NCI-H460 (cell line): ENCODE data around the gene ZMYM3. TPM values are rescaled to one million over a fixed set of nuclear protein-coding genes. Genes with fewer than 3 reads are reported as not detected.

Experiments
- DNase-seq: peaks from one replicate; pipeline ENCODE4 v3.0.0-alpha.2; 2016; ENCODE audit warnings: low read depth; ENCODE audit errors: extremely low read depth
- total RNA-seq: library from RNA; depleted of rRNA; stranded (reverse); fragments of >200 nt; shearing (Covaris generic); gene quantifications from 2 replicates; pipeline ENCODE4 v1.2.3, GENCODE V29; 2014

Gene ZMYM3
- total RNA-seq, 1 experiment from 2014 or later = 14.7 TPM

- DNase-seq = peak; percentile 33
These were observed 468 bp downstream of the ZMYM3 start for GRCh38 chrX:71253253-71254091.

DNA sequence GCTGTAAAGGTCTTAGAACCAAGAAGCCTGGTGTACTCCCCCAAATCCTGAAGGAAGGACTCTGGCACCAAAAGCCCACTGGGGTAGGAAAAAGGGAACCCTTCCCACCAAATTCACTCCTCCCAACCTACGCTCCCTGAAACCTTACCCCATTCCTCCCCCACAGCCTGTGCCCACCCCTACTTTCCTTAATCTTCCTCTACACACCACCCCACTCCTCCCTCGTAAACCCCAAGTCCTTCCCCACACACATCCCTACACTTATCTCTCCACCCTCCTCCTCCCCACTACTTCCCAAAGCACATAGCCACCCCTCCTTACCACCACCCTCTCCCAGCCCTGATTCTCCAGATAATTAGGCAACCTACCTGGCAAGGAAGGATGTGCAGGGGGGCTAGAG is 1.7 kb downstream of the ZMYM3 start:
- no peak for DNase-seq

DNA sequence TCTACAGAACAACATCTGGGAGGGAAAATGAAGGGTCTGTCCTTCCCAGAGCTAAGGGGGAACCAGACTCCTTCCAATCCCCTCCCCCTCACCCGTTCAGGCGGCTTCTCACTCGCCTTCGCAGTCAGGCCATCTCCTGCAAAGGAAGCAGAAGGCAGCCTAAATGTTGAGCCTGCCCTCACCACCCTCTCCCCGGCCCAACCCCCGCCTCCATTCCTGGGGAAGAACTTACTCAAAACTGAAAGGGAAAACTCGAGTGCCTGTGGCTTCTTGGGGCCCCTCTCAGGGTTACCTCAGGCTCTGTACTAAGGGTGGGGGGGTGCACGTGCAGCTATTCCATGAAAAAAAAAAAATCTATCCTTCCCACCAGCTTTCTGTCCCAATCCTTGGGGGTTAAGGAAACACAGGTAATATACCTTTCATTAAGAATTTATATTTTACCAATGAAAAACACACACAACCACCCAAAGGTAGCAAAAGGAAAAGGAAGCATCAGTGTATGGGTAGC is 2.4 kb downstream of the ZMYM3 start:
- no peak for DNase-seq

DNA sequence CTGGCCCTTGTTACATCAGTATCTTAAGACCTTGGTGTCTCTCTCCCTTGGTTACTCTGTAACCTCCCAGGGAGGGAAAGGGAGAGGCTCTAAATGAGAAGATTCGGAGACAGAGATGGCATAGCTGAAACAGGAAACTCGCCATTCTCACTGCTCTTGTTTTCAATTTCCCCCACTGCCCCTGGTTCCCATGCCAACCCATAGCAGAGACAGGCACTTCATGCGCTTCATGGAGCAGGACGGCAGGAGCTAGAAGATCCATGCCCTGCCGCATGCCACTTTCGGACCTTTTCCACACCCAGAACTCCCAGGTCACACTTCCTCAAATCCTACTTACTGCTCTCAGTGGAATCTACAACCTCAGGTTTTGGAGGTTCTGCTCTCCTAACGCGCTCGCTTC is 3.1 kb downstream of the ZMYM3 start:
- no peak for DNase-seq

DNA sequence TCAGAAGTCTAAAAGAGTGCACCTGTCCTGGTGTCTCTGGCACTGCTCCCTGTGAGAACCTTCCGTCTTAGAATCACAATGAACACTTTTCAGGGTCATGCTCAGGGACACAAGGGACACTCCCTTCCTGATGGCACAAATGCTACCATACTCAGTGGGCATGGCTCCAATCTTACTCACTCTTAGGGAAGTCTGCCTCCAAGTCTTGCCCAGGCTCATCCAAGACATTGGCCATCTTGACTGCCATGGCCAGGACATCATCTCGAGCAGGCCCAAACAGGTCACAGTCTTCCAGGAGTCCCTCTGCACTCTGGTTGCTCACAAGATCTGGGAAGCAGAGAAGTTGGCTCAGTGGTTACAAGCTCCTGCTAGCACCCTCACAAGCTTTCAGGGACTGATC is 8.8 kb downstream of the ZMYM3 start:
- DNase-seq = no peak

GRCh38 chrX:71244359-71245128 is 9.4 kb downstream of the ZMYM3 start:
- no peak for DNase-seq

- no peak for DNase-seq
These were observed 12.6 kb downstream of the ZMYM3 start for GRCh38 chrX:71241301-71241700.

DNA sequence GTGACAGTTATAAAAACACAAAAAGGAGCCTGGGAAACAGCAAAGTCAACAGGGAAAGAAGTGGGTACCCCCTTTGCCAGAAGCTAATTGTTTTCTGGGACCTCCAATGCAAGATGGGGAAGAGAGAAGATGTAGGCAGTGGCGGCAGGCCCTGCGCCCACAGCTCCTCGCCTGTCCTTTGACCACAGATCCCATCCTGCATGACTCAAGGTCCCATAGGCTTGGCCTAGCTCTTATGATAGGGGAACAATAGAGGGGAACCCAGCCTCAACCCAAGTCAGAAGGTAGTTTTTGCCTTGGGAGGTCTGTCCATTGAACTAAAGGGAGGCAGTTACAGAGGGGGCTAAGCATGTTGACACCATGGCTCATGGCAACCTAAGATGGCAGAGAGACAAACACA is 14.2 kb downstream of the ZMYM3 start:
- no peak for DNase-seq

DNA sequence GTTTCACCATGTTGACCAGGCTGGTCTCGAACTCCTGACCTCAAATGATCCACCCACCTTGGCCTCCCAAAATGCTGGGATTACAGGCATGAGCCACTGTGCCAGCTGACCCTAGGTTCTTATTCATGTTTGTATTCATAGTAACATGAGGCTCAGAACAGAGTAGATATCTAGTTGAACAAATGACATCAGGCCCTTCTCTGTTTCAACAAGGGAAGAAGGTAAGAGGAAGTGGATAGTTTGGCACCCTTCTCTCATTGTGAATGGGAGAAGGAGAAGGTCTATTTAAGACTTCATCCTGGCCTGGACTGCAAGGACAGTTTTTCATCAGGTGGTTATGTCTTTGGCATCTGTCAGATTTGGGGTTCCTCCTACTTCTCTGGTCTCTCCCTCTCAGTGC is 17.1 kb downstream of the ZMYM3 start:
- no peak for DNase-seq

- no peak for DNase-seq
These were observed 18.5 kb downstream of the ZMYM3 start for GRCh38 chrX:71235482-71235881.

- DNase-seq = no peak
These were observed 25.8 kb downstream of the ZMYM3 start for GRCh38 chrX:71228063-71228642.

DNA sequence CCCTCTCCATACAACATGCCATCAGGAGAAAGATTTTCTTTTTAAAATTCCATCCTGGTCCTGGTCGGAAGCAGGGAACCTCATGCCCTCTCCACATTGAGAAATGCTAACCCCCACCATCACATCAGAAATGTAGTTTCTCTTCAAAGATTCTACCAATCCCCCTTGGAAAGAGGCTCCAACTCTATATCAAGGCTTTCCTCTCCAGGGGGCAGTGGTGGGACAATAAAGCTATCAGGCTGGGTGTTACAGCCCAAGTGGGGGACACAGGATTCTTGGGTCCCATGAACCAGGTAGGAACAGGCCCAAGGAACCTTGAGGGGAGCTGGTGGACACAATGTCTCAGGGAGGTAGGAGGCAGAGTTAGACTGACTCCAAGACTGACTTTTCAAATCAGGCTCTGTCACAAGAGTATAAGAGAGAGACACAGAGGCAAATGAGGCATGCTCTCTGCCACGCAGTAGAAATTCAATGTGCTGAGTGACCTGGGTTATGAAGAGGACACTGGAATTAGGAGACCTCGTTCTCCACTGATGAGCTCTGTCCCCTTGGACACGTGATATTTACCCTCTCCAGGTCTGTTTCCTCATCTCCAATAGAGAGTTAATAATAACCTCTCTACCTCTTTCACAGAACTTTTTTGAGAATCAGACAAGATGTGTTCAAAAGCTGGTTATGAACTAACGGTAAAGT is 26.4 kb downstream of the ZMYM3 start:
- DNase-seq = no peak

DNA sequence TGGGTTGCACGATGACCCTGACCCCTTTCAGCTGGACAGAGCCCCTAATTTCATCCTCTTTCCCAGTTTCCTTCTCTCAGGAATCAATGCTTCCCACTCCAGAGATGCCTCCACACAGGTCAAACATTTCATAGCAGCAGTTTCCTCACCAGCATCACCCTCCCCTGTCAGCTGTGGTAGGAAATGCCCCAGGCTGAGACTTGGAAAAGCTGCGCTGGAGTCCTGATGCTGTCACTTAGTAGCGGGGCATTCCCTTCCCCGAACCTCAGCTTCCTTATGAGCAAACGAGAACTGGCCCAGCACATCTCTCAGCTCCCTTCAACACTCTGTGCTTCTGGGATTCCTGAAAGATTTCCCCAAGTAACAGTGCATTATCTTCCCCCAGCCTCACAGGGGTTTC is 28.3 kb downstream of the ZMYM3 start:
- DNase-seq = no peak

DNA sequence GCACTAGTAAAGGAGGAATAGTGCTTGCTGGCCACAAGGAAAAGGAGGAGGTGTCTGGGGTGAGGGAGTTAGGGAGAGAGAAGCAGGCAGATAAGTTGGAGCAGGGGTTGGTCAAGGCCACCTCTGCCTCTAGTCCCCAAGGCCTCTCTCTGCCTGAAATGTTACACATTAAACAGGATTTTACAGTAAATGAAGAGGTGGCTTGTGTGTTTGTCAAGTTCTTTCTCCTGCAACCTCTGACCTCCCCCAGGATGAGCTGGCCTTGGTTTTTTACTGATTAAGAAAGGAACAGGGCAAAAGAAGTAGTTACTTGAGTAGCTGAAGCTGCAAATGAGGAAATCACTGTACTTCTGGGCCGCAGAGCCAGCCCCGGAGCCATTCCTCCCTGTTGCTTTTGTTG is 28.9 kb downstream of the ZMYM3 start:
- no peak for DNase-seq

- DNase-seq = no peak
These were observed 29.7 kb downstream of the ZMYM3 start for GRCh38 chrX:71224098-71224708.

- DNase-seq = no peak
These were observed 31.0 kb downstream of the ZMYM3 start, which contains the start of gene GJB1 for GRCh38 chrX:71222929-71223328. GJB1 (plus strand) TSS chrX:71223224; CDS start chrX:71223708, 484 bp downstream.

DNA sequence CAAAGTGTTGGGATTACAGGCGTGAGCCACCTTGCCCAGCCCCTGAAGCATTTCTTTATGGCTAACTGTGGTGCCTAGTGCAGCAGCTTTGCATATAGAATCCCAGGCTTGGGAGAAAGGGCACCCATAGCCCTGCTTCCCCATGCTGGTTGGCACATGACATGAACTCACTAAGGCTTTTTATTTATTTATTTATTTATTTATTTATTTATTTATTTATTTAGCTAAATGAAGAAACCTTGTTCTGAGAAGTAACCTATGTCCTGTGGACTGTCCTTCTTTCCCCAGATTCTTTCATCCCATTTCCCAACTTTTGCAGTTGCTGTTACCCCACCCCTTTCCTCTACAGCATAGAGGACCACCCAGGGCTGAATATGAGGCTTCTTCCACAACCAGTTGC is 32.8 kb downstream of the ZMYM3 start:
- DNase-seq = no peak

- no peak for DNase-seq
These were observed 36.6 kb downstream of the ZMYM3 start for GRCh38 chrX:71217298-71217697.

- DNase-seq = no peak
These were observed 37.5 kb downstream of the ZMYM3 start for GRCh38 chrX:71216485-71216884.

- DNase-seq = no peak
These were observed 38.5 kb downstream of the ZMYM3 start for GRCh38 chrX:71215338-71215912.
